Mucosa of rectum (tissue), 2 donors: Measurements from ENCODE around the gene SECISBP2.

Experiments
- H3K27ac ChIP-seq, 2 donors: one replicate each; pipeline ENCODE4 v1.7.0; 2013; ENCODE audit warnings: inconsistent platforms in 2 of 2, low read depth in 2 of 2, low read length in 2 of 2
- H3K27me3 ChIP-seq, 2 donors: one replicate each; pipeline ENCODE4 v1.7.0; 2013; ENCODE audit warnings: low read length in 2 of 2; ENCODE audit not compliant: control insufficient read depth in 2 of 2, insufficient read depth in 2 of 2
- H3K36me3 ChIP-seq, 2 donors: one replicate each; pipeline ENCODE4 v1.7.0; 2013; ENCODE audit warnings: low read length in 2 of 2; ENCODE audit not compliant: control insufficient read depth in 2 of 2, insufficient read depth in 2 of 2
- H3K4me1 ChIP-seq, 2 donors: one replicate each; pipeline ENCODE4 v1.7.0; 2013; ENCODE audit warnings: low read length in 2 of 2, mild to moderate bottlenecking in 1 of 2; ENCODE audit not compliant: control insufficient read depth in 2 of 2, insufficient read depth in 2 of 2
- H3K4me3 ChIP-seq, 2 donors: one replicate each; pipeline ENCODE4 v1.7.0; 2013; ENCODE audit warnings: low read length in 2 of 2
- H3K9ac ChIP-seq, 2 donors: one replicate each; pipeline ENCODE4 v1.7.0; 2013; ENCODE audit warnings: low read length in 2 of 2, low read depth in 1 of 2, mild to moderate bottlenecking in 1 of 2
- H3K9me3 ChIP-seq, 2 donors: one replicate each; pipeline ENCODE4 v1.7.0; 2013; ENCODE audit warnings: low read length in 2 of 2; ENCODE audit not compliant: control insufficient read depth in 2 of 2
- donor health status: healthy.
- donor health status: Normal muscosa, but diverticular disease.

SECISBP2 gene

DNA sequence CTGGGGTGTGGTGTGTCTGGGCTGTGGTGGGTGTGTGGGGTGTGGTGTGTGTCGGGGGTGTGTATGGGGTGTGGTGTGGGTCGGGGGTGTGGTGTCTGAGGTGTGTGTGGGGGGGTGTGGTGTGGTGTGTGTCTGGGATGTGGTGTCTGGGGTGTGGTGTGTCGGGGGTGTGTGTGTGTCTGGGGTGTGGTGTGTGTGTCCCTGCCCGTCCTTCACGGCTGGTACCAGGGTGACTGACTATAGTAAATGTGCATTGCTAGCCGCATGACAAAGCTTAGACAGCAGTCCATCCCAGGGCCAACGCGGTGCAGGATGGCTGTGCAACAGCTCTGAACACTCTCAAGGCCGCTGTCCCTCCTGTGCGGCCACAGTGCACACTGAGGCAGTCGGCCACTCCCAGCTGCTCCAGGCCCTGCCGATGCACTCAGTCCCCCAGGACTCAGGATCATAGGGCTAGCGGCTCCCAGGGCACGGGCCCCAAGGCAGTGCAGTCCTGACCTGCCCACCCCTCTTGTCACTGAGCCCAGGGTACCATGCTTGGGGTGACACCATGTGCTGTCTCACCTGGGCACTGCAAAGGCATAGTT lies 54.0 kb downstream of the SECISBP2 start:
- no peak overlapping the region for H3K27ac ChIP-seq
- peaks cover 0 to 1% of the 10 kb centered on the region in 2 donors for H3K9me3 ChIP-seq
- peaks cover 0 to 4% of the 10 kb centered on the region in 2 donors for H3K4me1 ChIP-seq
- H3K27me3 ChIP-seq = no peaks in the 10 kb centered on the region
- H3K9ac ChIP-seq = no peak overlapping the region
- no peaks in the 10 kb centered on the region for H3K36me3 ChIP-seq
- H3K4me3 ChIP-seq = no peak overlapping the region

DNA sequence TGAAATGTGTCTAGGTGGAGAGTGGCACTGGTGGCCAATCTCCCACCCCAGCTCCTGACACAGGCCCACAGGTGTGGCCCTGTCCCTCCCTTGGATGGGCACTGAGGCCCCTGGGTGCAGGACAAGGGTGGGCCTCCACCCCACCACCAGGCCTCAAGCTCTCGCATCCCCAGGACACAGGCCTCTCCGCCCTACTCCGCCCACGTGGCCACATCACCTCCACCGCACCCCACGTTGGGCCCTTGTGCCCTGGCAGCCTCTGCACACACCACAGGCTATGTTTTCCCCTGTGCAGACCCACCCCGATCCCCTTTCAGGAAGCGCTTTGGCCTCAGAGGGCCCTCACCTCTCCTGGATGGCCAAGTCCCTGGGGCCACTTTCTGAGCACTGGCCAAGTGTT lies 54.7 kb downstream of the SECISBP2 start:
- Histone ChIP-seq H3K4me3 (no peak overlapping the region), H3K36me3 (no peaks in the 10 kb centered on the region), H3K9me3 (peaks cover 0 to 1% of the 10 kb centered on the region in 2 donors), H3K9ac (no peak overlapping the region), H3K4me1 (peaks cover 0 to 4% of the 10 kb centered on the region in 2 donors), H3K27ac (no peak overlapping the region), H3K27me3 (no peaks in the 10 kb centered on the region)

DNA sequence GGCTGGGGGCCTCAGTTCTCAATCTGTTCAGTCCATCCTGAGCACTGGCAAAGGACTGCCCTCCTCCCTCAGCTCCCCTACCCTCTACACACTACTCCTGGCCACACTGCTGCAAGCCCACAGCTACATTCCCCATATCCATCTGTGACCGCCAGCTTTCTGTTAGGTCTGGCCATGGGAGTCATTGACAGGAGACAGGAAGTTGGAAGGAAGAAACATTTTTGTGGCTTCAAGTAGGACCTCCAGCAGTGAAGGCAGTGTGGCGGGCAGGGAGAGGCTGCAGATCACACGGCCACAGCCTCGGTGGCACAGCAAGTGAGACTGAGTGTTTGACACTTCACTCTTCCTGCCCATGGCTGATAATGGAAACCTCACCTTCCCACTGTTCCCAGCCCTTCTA lies 55.9 kb downstream of the SECISBP2 start:
- Histone ChIP-seq H3K27ac (no peak overlapping the region), H3K27me3 (no peaks in the 10 kb centered on the region), H3K4me1 (peaks cover 0 to 4% of the 10 kb centered on the region in 2 donors), H3K9ac (no peak overlapping the region), H3K36me3 (peaks cover 3 to 9% of the 10 kb centered on the region in 2 donors), H3K9me3 (peaks cover 0 to 1% of the 10 kb centered on the region in 2 donors), H3K4me3 (no peak overlapping the region)

DNA sequence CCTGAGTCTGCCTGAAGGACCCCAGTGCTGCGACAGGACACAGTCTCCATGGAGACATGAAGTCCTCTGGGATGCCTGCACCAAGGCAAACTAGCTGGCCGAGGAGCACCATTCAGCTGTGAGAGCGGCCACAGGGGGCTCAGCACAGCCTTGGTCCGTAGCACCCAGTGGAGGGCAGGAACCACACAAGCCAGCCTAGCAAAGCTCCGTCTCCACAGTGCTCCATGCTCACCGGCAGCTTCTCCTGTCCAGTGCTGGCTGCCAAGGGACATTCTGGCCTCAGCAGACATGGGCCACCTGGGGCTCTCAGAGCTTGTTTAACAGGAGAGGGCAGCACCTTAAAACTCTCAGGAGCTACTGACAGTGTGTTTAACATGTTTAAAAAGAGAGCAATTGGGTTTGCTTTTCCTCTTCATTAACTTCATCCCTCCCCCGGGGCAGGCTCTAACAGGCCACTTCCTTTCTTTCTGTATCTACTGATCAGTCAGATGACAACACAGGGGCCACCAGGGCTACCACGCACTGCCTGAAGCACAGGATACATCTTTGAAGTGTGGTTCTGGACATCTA lies 57.0 kb downstream of the SECISBP2 start:
- Histone ChIP-seq H3K9ac (no peak overlapping the region), H3K4me1 (peaks cover 0 to 4% of the 10 kb centered on the region in 2 donors), H3K27ac (peak overlapping the region; percentile 16 to 58), H3K9me3 (peaks cover 0 to 1% of the 10 kb centered on the region in 2 donors), H3K4me3 (no peak overlapping the region), H3K36me3 (peaks cover 3 to 9% of the 10 kb centered on the region in 2 donors), H3K27me3 (no peaks in the 10 kb centered on the region)

DNA sequence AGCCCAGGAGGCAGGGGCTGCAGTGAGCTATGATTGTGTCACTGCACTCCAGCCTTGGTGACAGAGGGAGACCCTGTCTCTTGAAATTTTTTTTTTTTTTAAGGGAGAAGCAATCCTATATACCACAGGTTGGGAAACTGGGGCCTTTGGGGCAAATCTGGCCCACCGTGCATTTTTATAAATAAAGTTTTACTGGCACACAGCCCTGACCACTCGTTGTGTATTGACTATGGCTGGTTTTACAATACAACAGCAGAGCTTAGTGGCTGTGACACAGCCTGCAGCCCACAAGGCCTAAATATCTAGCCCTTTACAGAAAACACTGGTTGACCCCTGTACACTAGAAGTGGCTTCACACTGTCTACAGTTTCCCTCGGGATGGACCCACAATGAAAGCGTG lies 58.0 kb downstream of the SECISBP2 start:
- H3K27me3 ChIP-seq = no peaks in the 10 kb centered on the region
- H3K27ac ChIP-seq = peak overlapping the region in 1 of 2 donors; percentile 48
- peaks cover 0 to 4% of the 10 kb centered on the region in 2 donors for H3K4me1 ChIP-seq
- no peak overlapping the region for H3K9ac ChIP-seq
- peaks cover 0 to 1% of the 10 kb centered on the region in 2 donors for H3K9me3 ChIP-seq
- H3K36me3 ChIP-seq = peaks cover 3 to 13% of the 10 kb centered on the region in 2 donors
- H3K4me3 ChIP-seq = no peak overlapping the region

DNA sequence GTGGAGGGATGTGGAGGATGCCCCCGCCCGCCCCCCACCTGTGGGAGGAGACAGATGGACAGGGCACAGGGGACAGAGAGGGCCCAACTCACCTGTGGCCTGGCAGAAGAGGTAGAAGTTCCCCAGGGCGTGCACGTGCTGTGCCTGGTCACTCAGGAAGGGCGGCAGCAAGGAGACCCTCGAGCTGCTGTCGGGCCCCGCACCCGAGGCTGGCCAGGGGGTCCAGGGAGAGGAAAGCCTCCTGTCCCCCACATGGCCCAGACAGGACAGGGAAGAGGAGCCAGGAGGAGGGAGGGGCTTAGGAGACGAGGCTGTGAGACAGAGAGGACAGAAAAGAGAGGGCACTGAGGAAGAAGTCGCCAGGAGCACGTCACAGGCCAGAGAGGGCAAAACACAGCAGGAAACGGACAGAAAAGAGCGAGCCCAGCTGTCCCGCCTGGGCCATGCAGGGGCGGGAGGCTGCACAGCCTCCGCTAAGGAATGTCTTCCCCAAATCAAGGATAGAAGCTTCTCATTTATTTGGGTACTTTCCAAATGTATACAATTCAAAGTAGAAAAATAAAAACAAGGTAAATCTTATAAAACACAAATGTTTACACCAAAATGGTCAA lies 58.5 kb downstream of the SECISBP2 start:
- peaks cover 0 to 1% of the 10 kb centered on the region in 2 donors for H3K9me3 ChIP-seq
- no peaks in the 10 kb centered on the region for H3K27me3 ChIP-seq
- peak overlapping the region; percentile 13 to 48 for H3K27ac ChIP-seq
- no peak overlapping the region for H3K9ac ChIP-seq
- peaks cover 0 to 4% of the 10 kb centered on the region in 2 donors for H3K4me1 ChIP-seq
- no peak overlapping the region for H3K4me3 ChIP-seq
- H3K36me3 ChIP-seq = peaks cover 3 to 17% of the 10 kb centered on the region in 2 donors

DNA sequence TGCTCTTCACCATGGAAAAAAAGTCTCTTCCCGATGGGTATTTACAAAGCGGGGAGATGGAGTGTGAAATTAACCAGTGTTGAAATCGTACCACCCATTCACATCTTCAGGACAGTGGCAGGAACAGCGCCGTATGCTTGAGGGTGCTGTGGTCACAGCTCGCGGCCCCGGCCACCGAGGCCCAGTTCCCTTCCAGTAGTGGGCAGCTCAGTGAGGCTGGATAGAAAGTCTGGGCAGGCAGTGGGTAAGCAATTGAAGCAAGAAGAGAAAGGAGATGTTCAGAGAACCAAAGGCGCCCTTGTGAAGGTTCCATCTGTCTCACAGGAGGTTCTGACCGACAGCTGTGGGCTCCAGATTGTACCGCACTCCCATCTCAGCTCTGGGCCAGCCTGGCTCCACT lies 59.1 kb downstream of the SECISBP2 start:
- H3K27ac ChIP-seq = peak overlapping the region in 1 of 2 donors; percentile 32
- no peak overlapping the region for H3K9ac ChIP-seq
- H3K36me3 ChIP-seq = peaks cover 3 to 17% of the 10 kb centered on the region in 2 donors
- H3K27me3 ChIP-seq = no peaks in the 10 kb centered on the region
- peaks cover 0 to 4% of the 10 kb centered on the region in 2 donors for H3K4me1 ChIP-seq
- H3K9me3 ChIP-seq = peaks cover 0 to under 1% of the 10 kb centered on the region in 2 donors
- no peak overlapping the region for H3K4me3 ChIP-seq

DNA sequence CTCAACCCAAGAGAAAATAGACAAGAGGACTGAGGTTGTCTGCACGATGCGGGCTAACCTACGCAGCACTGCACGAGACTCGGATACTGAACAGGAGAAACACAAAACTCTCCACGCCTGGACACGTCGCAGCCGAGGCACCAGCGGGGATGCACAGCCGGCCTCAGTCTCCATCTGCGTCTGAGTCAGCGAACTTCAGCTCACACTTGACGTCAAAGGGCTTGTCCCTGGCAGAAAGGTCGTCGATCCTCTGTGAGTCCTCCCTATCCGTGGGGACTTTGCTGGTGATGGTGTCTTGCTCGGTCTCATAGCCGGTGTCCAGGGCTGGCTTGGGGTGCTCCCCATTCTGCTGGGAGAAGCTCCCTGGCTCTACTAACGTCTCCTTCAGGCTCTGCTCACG lies 60.2 kb downstream of the SECISBP2 start:
- H3K4me3 ChIP-seq = no peak overlapping the region
- peaks cover 5 to 23% of the 10 kb centered on the region in 2 donors for H3K36me3 ChIP-seq
- no peaks in the 10 kb centered on the region for H3K27me3 ChIP-seq
- H3K9me3 ChIP-seq = no peaks in the 10 kb centered on the region
- H3K27ac ChIP-seq = no peak overlapping the region
- H3K9ac ChIP-seq = no peak overlapping the region
- H3K4me1 ChIP-seq = peaks cover 0 to 4% of the 10 kb centered on the region in 2 donors

DNA sequence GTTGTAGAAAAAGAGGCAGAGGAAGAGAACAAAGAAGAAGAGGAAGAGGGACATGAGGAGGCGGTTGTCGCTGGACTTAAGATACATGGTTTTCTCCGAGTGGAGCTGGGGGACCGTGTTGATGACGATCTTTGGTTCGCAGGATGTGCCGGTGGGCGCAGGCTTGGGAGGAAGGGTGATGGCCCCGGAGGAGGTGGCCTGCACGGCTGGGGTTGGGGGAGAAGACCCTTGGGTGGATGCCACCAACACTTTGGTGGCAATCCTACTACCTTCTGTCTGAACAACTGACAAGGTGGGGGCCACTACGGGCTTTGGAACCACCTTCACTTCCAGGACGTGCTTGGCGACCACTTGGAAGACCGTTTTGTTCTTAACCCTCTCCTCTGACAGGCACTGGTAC lies 60.7 kb downstream of the SECISBP2 start:
- H3K27me3 ChIP-seq = no peaks in the 10 kb centered on the region
- H3K9me3 ChIP-seq = no peaks in the 10 kb centered on the region
- no peak overlapping the region for H3K27ac ChIP-seq
- no peak overlapping the region for H3K4me3 ChIP-seq
- no peak overlapping the region for H3K9ac ChIP-seq
- H3K36me3 ChIP-seq = peaks cover 5 to 27% of the 10 kb centered on the region in 2 donors
- H3K4me1 ChIP-seq = peaks cover 0 to 4% of the 10 kb centered on the region in 2 donors

DNA sequence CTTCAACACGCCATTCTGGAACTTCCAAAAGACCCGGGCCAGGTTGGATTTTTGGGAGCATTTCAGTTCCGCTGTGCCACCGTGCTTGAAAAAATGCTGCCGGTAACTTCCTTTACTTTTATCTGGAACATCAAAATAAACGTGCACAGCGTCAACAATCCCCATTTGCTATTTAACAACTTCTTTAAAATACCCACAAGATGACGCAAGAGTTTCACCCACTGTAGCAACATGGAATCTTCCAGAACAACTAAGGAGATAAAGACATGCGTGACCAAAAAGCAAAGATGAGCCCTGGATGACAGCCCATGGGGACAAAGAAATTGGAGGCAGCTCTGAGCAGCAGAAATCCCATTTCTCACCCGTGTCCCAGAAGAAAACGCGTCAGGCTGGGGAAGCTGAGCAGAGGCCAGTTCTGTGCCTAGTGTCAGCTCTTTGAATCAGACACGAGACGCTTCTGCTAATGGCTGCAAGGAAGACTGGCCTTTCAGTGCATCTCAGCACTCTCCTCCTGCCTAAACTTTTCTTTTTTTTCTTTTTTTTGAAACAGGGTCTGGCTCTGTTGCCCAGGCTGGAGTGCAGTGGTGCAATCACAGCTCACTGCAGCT lies 61.3 kb downstream of the SECISBP2 start:
- H3K9me3 ChIP-seq = no peaks in the 10 kb centered on the region
- no peaks in the 10 kb centered on the region for H3K27me3 ChIP-seq
- no peak overlapping the region for H3K4me3 ChIP-seq
- H3K9ac ChIP-seq = no peak overlapping the region
- H3K27ac ChIP-seq = no peak overlapping the region
- H3K36me3 ChIP-seq = peaks cover 5 to 31% of the 10 kb centered on the region in 2 donors
- H3K4me1 ChIP-seq = peaks cover 0 to 4% of the 10 kb centered on the region in 2 donors
